K562 (cell line): ENCODE measurements around the gene RPS19.

Experiments used
- EP300 ChIP-seq: IDR thresholded peaks from 2 replicates; pipeline ENCODE4 v1.6.1; 2012; ENCODE audit warnings: low read length, improper control_type of control experiment
- KDM1A ChIP-seq, 2 experiments: fragments of 450-650 bp; IDR thresholded peaks; 2 replicates each; pipeline ENCODE4 v1.6.1; 2016; ENCODE audit warnings: mild to moderate bottlenecking in 2 of 2
- MTA3 ChIP-seq: fragments of 450-650 bp; formaldehyde crosslinking; IDR thresholded peaks from 2 replicates; pipeline ENCODE4 v1.6.1; 2017; ENCODE audit warnings: mild to moderate bottlenecking, borderline replicate concordance
- SMARCA5 ChIP-seq: fragments of 450-650 bp; IDR thresholded peaks from 2 replicates; pipeline ENCODE4 v1.6.1; 2016
- STAG1 ChIP-seq: sonication (generic); formaldehyde crosslinking; IDR thresholded peaks from 2 replicates; pipeline ENCODE4 v1.5.0; 2020; ENCODE audit warnings: missing genetic modification reagents, borderline replicate concordance
- TCF7 ChIP-seq: sonication (generic); IDR thresholded peaks from 2 replicates; pipeline ENCODE4 v1.6.1; 2016; ENCODE audit warnings: antibody characterized with exemption, borderline replicate concordance
- UBTF ChIP-seq, 2 experiments: IDR thresholded peaks; 2 replicates each; pipeline ENCODE4 v1.6.1; 2012; ENCODE audit warnings: improper control_type of control experiment in 2 of 2, low read depth in 2 of 2, low read length in 2 of 2, borderline replicate concordance in 1 of 2
- ZNF12 ChIP-seq: sonication (generic); formaldehyde crosslinking; IDR thresholded peaks from 2 replicates; pipeline ENCODE4 v1.4.0; 2020; ENCODE audit warnings: mild to moderate bottlenecking, missing genetic modification reagents
- ZNF121 ChIP-seq: sonication (generic); formaldehyde crosslinking; conservative IDR thresholded peaks from 2 replicates; pipeline ENCODE4 v1.8.0; 2022; ENCODE audit warnings: missing genetic modification reagents
- TF ChIP-seq, protein P1 (sequence below), 3 experiments: IDR thresholded peaks in 2 of 3; conservative IDR thresholded peaks in 1 of 3; 2 replicates each; pipeline ENCODE4 v1.5.1; 2011 to 2012; ENCODE audit warnings: low read length in 3 of 3, mild to moderate bottlenecking in 3 of 3, control low read depth in 2 of 3, improper control_type of control experiment in 1 of 3, inconsistent platforms in 1 of 3, low read depth in 1 of 3, mixed read lengths in 1 of 3, moderate library complexity in 1 of 3; ENCODE audit not compliant: insufficient read depth in 2 of 3
- TF ChIP-seq, protein P2 (sequence below): sonication (generic); formaldehyde crosslinking; IDR thresholded peaks from 2 replicates; pipeline ENCODE4 v1.5.0; 2020; ENCODE audit warnings: missing genetic modification reagents
- TF ChIP-seq, protein P3 (sequence below), 3 experiments: fragments of 200-800 bp in 1 of 3; fragments of 250-450 bp in 1 of 3; fragments of 450-650 bp in 1 of 3; sonication (Bioruptor Pico) in 1 of 3; sonication (Bioruptor generic) in 1 of 3; formaldehyde crosslinking in 1 of 3; IDR thresholded peaks; 2 replicates each; pipeline versions ENCODE4 v1.6.1 to v1.8.0; 2016 to 2022; ENCODE audit warnings: mild to moderate bottlenecking in 2 of 3, missing genetic modification characterization in 2 of 3, missing compliant biosample characterization in 1 of 3, moderate library complexity in 1 of 3
- TF ChIP-seq, protein P4 (sequence below): fragments of 250-450 bp; sonication (Bioruptor Pico); IDR thresholded peaks from 2 replicates; pipeline ENCODE4 v1.4.0; 2020; ENCODE audit warnings: mild to moderate bottlenecking

DNA sequence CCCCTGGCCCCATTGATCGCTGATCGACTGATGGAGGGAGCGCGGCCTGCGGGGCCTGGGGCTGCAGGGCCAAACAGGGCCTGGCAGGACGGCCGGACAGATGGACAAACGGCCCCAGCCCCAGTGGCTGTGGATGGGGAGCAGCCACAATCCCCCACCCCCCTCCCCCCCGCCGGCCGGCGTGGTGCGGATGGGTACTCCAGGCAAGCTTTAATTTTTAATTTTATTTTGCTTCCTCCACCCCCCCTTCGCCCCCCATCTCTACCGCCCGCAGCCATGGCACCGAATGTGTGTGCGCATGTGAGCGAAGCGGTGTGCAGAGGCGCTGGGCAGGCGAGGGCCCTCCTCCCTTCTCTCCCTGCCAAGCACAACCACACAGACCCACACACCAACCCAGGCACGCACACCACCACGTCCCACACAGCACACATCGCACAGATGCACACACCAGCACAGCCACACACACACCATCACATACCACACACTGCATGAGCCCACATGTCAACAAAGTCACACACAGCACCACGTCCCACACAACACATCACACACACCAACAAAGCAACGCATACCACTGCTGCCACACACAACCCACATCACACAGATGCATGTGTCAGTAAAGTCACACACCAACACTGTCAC is 55.8 kb downstream of the RPS19 start:
- TF ChIP-seq MTA3 = no peak
- no peak for TF ChIP-seq ZNF121
- TF ChIP-seq SMARCA5 = no peak
- TF ChIP-seq, protein P1, sequence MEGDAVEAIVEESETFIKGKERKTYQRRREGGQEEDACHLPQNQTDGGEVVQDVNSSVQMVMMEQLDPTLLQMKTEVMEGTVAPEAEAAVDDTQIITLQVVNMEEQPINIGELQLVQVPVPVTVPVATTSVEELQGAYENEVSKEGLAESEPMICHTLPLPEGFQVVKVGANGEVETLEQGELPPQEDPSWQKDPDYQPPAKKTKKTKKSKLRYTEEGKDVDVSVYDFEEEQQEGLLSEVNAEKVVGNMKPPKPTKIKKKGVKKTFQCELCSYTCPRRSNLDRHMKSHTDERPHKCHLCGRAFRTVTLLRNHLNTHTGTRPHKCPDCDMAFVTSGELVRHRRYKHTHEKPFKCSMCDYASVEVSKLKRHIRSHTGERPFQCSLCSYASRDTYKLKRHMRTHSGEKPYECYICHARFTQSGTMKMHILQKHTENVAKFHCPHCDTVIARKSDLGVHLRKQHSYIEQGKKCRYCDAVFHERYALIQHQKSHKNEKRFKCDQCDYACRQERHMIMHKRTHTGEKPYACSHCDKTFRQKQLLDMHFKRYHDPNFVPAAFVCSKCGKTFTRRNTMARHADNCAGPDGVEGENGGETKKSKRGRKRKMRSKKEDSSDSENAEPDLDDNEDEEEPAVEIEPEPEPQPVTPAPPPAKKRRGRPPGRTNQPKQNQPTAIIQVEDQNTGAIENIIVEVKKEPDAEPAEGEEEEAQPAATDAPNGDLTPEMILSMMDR (IDR thresholded peaks at IDR 0.05 in 2 of 3, conservative IDR thresholded peaks at IDR 0.05 in 1 of 3; ENCODE audit: insufficient read depth in 2 of 3, low read depth in 1 of 3, low read length in 3 of 3) = no peak
- TF ChIP-seq STAG1 = no peak
- no peak for TF ChIP-seq TCF7
- TF ChIP-seq UBTF (IDR thresholded peaks at IDR 0.05; ENCODE audit: borderline replicate concordance in 1 of 2, low read depth in 2 of 2, low read length in 2 of 2) = no peak
- TF ChIP-seq, protein P2, sequence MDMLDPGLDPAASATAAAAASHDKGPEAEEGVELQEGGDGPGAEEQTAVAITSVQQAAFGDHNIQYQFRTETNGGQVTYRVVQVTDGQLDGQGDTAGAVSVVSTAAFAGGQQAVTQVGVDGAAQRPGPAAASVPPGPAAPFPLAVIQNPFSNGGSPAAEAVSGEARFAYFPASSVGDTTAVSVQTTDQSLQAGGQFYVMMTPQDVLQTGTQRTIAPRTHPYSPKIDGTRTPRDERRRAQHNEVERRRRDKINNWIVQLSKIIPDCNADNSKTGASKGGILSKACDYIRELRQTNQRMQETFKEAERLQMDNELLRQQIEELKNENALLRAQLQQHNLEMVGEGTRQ (CRISPR knock-in tag) = no peak
- TF ChIP-seq, protein P3, sequence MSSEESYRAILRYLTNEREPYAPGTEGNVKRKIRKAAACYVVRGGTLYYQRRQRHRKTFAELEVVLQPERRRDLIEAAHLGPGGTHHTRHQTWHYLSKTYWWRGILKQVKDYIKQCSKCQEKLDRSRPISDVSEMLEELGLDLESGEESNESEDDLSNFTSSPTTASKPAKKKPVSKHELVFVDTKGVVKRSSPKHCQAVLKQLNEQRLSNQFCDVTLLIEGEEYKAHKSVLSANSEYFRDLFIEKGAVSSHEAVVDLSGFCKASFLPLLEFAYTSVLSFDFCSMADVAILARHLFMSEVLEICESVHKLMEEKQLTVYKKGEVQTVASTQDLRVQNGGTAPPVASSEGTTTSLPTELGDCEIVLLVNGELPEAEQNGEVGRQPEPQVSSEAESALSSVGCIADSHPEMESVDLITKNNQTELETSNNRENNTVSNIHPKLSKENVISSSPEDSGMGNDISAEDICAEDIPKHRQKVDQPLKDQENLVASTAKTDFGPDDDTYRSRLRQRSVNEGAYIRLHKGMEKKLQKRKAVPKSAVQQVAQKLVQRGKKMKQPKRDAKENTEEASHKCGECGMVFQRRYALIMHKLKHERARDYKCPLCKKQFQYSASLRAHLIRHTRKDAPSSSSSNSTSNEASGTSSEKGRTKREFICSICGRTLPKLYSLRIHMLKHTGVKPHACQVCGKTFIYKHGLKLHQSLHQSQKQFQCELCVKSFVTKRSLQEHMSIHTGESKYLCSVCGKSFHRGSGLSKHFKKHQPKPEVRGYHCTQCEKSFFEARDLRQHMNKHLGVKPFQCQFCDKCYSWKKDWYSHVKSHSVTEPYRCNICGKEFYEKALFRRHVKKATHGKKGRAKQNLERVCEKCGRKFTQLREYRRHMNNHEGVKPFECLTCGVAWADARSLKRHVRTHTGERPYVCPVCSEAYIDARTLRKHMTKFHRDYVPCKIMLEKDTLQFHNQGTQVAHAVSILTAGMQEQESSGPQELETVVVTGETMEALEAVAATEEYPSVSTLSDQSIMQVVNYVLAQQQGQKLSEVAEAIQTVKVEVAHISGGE (CRISPR knock-in tag; IDR thresholded peaks at IDR 0.05) = no peak
- TF ChIP-seq, protein P4, sequence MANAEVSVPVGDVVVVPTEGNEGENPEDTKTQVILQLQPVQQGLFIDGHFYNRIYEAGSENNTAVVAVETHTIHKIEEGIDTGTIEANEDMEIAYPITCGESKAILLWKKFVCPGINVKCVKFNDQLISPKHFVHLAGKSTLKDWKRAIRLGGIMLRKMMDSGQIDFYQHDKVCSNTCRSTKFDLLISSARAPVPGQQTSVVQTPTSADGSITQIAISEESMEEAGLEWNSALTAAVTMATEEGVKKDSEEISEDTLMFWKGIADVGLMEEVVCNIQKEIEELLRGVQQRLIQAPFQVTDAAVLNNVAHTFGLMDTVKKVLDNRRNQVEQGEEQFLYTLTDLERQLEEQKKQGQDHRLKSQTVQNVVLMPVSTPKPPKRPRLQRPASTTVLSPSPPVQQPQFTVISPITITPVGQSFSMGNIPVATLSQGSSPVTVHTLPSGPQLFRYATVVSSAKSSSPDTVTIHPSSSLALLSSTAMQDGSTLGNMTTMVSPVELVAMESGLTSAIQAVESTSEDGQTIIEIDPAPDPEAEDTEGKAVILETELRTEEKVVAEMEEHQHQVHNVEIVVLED (CRISPR knock-in tag) = no peak
- TF ChIP-seq ZNF12 (CRISPR knock-in tag) = no peak
- no peak for TF ChIP-seq KDM1A (IDR thresholded peaks at IDR 0.05)
- TF ChIP-seq EP300 = no peak
